HG02571 (cell line): ENCODE measurements around the gene COL6A2.
"Not testable (repeated sequence)": the region's sequence is repeated elsewhere in the genome, so short reads cannot be mapped to it uniquely, and the experiment has no call there.

Experiments used
- ATAC-seq: cut with Tn5 transposase; IDR thresholded peaks from one replicate; pipeline ENCODE4 v1.9.1; 2021; ENCODE audit warnings: mild to moderate bottlenecking, moderate library complexity; ENCODE audit not compliant: unreplicated experiment

COL6A2 gene

DNA sequence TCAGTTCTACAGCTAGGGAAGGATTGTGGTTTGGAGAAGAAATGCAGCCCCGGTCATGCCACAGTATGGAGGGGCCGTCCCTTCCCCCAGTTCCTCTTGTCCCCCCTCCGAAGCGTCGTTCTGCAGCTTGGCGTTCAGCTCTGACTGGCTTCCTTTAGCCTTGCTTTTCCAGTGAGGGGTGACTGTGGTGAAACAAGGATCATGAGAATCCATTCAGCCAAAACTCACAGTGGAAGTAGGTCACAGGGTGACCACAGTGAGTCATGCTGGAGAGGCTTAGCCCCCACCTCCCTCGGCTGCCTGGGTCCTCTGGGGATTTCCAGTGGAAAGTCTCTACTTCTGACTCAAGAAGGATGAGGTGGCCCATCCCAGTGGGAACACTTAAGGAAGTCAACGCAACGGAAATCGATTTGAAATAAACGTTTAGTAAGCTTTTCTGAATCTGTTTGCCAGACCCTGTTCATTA lies 37.3 kb upstream of the COL6A2 start:
- no peak for ATAC-seq

DNA sequence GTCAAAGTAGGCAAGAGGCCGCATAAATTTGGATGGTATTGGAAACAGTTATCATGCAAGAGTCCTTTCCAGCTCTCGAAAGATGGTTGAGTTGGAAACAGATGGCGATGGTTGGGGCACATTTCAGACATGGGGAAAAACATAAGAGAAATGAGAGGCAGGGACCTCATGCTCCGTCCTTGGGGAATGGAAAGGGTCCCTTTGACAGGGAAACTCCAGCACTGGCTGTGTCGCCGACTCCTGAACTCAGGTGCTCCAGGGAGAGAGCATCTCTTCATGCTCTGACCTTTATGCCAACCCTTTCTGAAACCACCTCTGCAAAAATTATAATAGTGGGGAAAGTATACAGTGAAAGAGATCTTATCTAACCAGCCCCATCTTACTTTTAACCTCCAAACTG lies 36.8 kb upstream of the COL6A2 start:
- ATAC-seq = no peak

DNA sequence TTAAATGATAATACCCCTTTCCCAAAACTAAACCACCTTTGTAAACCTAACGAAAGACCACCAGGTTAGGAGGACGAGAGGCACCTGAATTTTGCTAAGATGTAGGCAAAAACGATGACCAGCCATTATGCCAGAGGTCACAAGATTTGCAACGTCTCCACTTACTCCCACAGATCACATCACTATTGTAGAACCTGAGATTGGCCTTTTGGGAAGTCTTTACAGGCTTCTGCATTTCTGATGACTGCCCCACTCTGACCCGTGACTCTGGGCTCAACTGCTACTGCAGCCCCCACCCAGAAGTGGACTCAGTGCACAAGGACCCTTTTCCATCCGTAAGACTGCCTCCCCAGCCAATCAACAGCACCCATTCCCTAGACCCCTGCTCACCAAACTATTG lies 36.4 kb upstream of the COL6A2 start:
- ATAC-seq = no peak

DNA sequence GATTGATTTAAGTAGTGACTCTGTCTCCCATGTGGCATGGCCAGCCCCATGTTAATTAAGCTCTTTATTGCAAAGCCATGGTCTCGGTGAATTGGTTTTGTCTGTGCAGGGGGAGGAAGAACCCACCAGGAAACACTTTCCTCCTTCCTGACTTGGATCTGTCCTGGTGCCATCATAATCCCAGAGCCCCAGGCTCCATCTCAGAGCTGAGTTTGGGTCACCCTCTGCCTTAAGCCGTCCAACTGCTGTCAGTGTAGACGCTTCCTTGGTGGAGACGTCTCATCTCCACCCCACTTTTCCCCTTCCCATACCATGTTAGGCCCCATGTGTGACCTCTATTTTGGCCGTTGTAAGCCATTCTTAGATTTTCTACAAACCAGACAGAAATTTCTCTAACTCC lies 36.0 kb upstream of the COL6A2 start:
- ATAC-seq = no peak

DNA sequence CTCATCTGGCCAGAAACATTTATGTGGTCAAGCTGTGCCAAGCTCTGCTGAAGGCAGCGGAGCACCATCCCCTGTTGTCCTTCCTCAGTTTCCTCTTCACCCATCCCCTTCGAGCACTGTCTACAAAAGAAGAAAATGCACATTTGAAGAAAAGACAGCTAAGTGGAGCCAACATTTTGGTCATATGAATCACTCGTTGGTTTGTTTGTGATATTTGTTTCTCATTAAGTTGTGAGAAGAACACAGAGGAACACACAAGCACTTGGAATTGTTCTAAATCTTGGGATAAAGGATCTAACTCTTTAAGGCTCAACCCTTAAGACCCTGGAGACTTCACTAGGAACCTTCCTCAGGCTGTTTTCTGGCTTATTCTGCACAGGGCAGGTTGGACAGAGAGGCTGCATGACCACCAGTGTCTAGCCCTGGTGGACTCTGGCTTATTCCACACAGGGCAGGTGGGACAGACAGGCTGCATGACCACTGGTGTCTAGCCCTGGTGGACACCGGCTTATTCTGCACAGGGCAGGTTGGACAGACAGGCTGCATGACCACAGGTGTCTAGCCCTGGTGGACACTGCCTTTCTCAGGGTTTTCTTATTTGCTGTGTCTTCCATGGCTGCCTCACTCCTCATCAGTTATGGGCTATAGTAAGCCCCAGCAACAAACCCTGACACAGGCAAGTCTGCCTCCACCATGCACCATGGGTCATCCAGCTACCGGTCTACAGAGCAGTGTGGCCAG lies 35.3 kb upstream of the COL6A2 start:
- no peak for ATAC-seq

DNA sequence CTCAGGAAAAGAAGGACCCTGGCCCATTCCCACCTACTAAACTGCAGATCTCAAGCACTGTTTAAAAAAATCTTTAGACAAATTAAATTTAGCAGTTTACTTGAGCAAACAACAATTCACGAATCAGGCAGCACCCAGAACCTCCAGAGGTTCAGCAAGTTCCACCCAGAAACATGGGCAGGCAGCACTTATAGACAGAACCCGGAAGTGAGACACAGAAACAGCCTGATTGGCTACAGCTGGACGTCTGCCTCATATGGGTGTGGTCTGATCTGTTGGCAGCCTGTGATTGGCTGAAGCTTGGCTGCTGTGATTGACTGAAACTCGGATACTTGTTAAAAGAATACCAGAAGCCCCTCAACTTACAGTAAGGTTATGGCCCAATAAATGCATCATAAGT lies 34.7 kb upstream of the COL6A2 start:
- ATAC-seq = no peak

DNA sequence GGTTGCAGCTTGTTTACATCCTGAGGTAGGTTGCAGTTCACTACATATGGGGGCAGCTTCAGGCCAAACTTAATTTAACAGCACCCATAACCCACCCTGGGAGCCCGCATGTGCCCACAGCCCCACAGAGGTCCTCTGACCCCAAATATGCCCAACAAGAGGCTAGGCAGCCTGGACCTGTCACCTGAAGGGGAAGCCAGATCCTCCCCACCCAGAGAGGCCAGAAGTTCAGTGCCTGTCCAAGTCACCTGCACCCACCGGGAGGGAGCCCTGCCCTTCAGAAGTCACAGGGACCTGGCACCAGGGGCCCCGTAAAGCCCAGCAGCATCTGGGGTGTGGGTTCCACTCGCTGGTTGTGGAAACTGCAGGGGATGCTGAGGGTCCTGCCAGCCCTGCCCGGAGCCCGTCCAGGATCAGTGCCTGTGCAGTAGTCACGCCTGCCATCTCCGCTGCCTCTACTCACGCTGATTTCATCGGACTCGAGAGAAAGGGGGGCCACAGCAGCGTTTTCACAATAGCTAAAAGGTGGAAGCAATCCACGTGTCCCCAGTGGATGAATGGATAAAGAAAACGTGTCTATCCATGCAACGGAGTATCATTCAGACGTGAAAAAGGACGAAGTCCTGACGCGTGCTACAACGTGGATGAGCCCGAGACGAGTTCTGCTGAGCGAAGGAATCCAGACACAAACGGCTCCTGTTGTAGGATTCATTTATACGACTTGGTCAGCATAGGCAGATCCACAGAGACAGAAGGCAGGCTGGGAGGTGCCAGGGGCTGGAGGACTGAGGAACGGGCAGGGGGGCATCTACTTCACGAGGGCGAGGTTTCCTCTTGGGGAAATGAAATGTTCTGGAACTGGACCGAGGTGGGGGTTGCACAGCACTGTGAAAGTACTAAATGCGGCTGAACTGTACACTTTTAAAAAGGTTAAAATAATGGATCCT lies 33.9 kb upstream of the COL6A2 start:
- no peak for ATAC-seq

DNA sequence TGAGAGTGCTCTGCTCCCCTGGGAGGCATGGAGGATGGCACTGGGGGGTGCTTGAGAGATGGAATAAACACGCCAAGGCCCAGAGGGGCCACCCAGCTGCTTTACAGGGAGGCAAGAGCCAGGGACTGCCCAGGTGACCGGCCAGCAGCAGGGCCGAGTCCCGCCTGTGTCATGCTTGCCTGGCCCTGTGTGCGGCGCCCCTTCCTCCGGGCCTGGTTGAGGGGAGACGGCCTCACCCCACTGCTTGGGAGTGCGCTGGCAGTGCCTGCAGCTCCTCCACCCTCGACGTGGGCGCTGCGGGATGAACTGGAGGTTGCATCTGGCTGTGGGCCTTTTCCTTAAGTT lies 33.1 kb upstream of the COL6A2 start:
- ATAC-seq = no peak

DNA sequence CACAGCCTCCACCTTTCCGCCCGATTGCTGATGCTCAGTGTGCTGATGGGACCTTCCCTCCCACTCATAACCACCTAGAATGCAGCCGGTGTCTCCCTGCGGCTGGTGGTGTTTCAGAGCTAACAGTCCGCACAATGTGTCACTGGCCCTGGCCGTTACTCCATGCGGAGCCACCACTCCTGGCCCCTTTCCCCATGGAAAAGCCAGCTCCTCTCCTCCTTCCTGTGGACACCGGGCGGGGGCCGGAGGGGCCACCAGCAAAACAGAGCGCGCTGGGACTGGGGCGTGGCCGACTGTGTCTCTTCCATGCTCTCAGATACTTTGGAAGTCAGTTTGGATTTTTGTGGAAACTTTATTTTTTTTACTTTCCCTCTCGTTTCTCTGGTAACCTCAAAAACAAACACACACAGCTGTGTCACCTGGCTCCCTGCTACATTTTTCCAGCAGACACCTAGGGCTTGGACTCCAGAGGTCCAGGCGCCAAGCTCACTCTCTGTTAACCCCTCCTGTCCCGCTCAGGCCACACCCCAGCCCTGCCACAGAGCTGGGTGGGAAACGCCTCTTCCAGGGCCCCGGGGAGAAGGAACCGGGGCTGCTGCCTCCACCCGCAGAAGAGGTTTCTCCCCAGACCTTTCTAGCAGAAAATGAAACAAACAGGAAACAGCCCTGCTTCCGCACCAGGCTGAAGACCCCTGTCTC lies 32.5 kb upstream of the COL6A2 start:
- no peak for ATAC-seq

DNA sequence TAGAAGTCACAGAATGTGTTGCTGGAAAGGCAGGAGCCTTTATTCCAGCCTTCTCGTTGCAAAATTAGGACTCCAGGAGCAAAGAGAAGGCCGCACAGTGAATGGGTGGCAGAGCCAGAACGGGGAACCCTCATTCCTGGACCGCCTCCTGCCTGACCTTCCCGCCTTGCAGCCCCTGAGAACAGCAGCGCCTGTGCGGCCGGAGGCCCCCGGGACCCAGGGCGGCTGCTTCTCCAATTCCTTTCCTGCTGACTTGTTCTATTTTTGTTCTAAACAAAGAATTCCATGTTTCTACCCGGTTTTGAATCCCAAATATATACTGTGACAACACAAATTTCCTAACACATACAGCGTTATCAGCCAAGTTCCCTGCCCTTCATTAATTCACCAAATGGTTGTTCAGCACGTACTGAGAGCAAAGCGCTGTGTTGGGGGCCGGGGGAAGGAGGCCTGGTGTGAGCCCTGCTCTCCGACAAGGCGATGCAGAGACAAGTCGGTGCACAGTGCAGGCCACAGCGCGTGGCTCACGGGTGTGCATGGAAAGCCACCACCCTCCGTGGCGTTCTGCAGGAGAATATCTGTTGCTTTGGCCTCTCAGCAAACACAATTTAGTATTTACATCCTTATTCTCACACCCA lies 31.9 kb upstream of the COL6A2 start:
- ATAC-seq = no peak

DNA sequence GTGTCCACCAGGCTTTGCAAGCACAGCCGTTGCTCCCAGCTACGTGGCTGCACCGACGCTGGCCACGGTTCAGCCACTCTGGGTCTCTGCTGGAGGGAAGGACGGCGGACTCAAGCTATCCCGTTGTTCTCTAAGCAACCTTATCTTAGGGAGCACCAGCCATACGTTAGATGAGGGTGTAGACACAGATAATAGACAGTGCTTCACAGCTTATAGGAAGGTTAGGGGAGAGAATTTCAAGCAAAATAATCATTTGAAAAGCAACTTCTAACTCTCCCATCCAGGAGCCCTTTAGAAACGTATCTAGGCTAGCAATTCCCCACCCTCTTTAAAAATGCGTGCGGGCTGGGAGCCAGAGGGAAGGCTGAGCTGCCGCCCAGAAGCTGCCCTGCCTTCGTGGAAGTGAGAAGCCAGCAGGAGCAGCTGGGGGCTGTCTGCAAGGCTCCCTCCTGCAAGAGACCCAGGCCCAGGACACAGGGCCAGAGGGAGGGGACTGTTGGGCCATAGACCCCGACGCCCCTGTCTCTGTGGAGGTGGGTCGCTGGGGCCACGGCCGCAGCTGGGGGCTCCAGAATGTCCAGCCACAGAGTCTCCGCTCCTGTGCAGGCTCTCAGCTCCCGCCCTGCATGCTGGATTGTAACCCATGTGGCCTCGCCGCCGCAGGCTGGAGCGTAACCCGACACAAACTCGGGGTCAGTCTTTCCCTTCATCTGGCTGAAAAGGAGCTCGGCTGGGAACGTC lies 31.2 kb upstream of the COL6A2 start:
- ATAC-seq = no peak

DNA sequence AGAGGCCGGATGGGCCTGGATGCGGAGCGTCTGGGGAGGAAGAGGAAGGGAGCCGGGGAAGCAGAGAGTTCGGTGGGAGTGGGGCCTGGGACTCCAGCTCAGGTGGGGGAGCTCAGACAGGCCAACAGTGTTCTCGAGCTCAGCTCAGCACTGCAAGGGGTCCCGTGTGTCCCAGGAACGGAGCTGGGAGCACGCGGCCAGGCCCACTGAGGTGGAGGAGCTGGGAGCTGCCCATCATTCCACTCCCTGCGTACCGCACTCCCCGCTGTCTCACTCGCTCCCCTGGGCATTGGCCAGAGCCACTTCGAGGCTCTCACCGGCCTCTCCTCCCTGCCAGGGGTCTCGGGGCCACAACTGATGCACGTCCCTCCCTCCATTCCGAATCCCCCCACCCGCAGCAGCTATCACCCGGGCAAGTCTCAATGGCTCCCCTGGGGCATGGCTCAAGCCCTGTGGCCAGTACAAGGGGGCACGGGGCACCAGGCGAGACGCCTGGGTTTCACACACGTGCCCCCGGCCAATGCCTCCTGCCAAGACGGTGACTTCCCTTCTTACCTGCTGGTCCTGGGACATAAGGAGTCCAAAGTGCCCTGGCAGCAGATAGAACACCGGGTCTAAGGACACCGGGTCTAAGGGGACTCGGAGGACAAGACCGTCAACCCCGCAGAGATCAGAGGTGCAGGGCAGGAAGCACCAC lies 30.3 kb upstream of the COL6A2 start:
- no peak for ATAC-seq

DNA sequence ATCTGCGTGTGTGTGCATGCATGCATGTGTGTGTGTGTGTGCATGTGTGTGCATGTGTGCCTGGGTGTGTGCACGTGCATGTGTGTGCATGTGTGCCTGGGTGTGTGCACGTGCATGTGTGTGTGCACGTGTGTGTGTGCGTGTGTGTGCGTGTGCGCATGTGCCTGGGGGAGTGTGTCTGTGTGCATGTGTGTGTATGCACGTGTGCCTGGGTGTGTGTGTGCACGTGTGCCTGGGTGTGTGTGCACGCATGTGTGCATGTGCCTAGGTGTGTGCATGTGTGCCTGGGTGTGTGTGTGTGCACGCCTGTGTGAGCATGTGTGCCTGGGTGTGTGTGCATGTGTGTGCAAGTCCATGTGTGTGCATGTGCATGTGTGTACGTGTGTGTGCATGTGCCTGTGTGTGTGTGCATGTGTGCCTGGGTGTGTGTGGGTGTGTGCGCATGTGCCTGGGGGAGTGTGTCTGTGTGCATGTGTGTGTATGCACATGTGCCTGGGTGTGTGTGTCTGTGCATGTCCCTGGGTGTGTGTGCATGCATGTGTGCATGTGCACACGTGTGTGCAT lies 29.3 kb upstream of the COL6A2 start:
- ATAC-seq = no peak

DNA sequence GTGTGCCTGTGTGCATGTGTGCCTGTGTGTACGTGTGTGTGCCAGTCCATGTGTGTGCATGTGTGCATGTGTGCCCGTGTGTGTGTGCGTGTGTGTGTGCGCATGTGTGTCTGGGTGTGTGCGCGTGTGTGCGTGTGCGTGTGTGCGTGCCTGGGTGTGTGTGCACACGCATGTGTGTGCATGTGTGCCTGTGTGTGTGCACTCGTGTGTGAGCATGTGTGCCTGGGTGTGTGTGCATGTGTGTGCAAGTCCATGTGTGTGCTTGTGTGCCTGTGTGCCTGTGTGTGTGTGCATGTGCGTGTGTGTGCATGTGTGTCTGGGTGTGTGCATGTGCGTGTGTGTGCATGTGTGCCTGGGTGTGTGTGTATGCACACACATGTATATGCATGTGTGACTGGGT lies 28.7 kb upstream of the COL6A2 start:
- ATAC-seq = no peak

DNA sequence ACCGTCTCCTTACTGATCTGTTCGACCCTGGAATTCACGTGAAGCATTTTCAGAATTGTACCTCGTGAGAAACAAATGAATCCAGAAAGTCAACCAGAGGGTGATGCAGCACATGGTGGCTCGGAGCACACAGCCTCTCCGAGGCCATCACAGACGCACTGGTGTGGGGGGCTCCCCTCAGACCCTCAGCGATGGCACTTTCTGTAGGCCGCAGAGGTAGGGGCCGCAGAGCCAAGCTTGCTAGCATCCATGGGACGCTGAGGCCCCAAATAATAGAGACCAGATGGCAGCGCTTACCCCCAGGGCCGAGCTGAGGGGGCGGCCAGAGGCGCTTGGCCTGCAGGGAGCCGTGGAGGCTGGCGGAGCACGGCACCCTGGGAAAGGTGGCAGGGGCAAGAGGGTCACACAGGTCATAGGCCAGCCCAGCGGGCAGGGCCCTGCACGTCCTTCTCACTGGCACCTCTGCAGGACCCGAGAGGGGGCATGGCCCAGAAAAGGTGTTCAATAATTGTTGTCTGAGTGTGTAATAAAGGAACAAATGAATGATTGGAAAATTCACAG lies 28.1 kb upstream of the COL6A2 start:
- no peak for ATAC-seq

DNA sequence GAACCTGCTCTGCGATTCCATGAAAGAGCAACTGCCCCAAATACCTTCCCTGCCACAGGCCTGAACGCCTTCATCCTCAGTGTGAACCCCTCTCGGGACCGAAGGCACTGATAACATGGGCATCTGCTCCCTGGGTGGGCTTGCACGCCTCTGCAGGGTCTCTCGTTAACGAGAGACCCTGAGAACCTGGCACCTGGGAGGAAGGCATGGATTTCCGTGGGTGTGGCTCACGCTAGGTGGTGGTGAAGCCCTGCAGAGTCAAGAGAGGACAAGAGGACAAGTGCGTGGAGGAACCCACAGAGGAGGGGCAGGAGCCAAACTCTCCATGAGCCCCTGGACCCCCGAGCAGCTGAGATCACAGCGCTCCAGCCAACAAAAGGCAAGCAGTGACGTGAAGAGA lies 26.8 kb upstream of the COL6A2 start:
- no peak for ATAC-seq

DNA sequence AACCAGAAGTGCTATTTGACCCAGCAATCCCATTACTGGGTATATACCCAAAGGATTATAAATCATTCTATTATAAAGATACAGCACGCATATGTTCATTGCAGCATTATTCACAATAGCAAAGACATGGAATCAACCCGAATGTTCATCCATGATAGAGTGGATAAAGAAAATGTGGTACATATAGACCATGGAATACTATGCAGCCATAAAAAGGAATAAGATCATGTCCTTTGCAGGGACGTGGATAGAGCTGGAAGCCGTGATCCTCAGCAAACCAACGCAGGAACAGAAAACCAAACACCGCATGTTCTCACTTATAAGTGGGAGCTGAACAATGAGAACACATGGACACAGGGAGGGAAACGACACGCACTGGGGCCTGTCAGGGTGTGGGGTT lies 21.2 kb upstream of the COL6A2 start:
- ATAC-seq = not testable (repeated sequence)

DNA sequence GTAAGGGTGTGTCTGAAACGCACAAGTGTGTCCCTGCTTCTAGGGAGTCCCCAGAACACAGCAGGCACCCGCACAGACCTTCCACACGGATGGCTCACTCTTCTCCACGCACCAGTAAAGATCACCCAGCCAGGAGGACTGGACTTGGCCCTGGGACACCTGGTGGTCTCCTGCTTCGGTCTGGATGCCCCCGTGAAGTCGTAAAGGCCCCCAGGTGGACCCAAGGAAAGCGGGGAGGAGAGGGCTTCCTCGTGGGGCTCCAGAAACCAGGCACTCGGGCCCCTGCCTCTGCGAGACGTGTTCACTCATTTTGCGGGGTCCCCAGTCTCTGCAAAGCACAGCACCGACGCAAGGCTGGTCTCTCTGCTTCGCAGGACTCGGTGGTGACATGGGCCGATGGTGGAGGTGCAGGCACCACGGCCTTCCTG lies 20.2 kb upstream of the COL6A2 start:
- no peak for ATAC-seq

DNA sequence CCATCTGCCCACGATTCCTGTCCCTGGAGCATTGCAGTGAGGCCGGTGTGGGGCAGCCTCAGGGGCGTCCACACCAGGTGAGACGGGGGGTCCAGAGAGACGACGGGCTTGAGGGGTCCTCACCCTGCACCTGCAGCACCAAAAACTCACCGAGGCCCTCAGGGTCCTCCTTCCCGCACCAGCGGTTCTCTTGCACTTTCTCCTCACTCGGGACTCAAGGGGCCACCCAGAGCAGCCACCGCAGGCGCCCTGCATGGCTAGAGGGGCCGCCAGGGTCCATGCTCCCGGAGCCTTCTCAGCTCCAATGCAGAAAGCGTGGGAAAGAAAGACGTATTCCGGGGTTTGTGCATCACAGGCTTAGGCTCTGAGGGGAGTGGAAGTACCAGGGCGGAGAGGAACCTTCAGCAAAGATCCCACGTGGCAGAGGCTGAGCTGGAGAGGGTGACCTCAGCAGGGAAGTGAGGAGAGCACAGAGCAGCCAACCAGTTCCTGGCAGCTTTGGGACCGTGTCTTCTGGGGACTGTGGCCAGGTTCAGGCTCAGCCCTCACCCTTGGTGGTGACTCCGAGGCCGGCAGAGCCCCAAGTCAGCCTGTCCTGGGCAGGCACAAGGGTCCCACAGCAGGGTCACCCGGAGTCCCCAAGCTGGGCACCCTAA lies 19.5 kb upstream of the COL6A2 start:
- no peak for ATAC-seq
